CD4-positive, CD25-positive, alpha-beta regulatory T cell (primary cell): ENCODE data around the gene ARHGAP22. TPM values are rescaled to one million over a fixed set of nuclear protein-coding genes. Genes with fewer than 3 reads are reported as not detected.

Experiments used
- ATAC-seq, 2 donors: fragments of 150-1000 bp; cut with Tn5 transposase; one replicate each; pipeline ENCODE4 v1.10.0; 2021; ENCODE audit warnings: low read depth in 2 of 2, moderate number of reproducible peaks in 2 of 2, moderate library complexity in 1 of 2
- DNase-seq, 3 donors: peaks; one replicate each; pipeline versions ENCODE4 v3.0.0 to v3.0.0-alpha.2; 2012 to 2022; ENCODE audit warnings: mixed read lengths in 1 of 3
- H3K27ac ChIP-seq: one replicate; pipeline ENCODE4 v1.7.0; 2013; ENCODE audit warnings: mild to moderate bottlenecking, low read length; ENCODE audit not compliant: insufficient read depth, poor library complexity, severe bottlenecking
- H3K27me3 ChIP-seq: one replicate; pipeline ENCODE4 v1.7.0; 2013; ENCODE audit warnings: low read length; ENCODE audit not compliant: control insufficient read depth, insufficient read depth
- H3K36me3 ChIP-seq: one replicate; pipeline ENCODE4 v1.7.0; 2013; ENCODE audit warnings: mild to moderate bottlenecking, low read length, moderate library complexity; ENCODE audit not compliant: control insufficient read depth, insufficient read depth
- H3K4me1 ChIP-seq: 2 replicates; pipeline ENCODE4 v1.7.0; 2013; ENCODE audit warnings: mild to moderate bottlenecking, low read length; ENCODE audit not compliant: insufficient read depth, control insufficient read depth, poor library complexity, severe bottlenecking
- H3K4me3 ChIP-seq: one replicate; pipeline ENCODE4 v1.7.0; 2013; ENCODE audit warnings: low read depth, mild to moderate bottlenecking, low read length, moderate library complexity
- H3K9me3 ChIP-seq, 2 experiments: 1 replicate in 1 of 2; 2 replicates in 1 of 2; pipeline ENCODE4 v1.7.0; 2013; ENCODE audit warnings: low read length in 2 of 2, mild to moderate bottlenecking in 1 of 2, moderate library complexity in 1 of 2; ENCODE audit not compliant: control insufficient read depth in 2 of 2
- H3K27ac Mint-ChIP-seq, 3 donors: one replicate each; pipeline ENCODE4 v1.8.0; 2020 to 2022; ENCODE audit warnings: mild to moderate bottlenecking in 3 of 3, mixed read lengths in 3 of 3, moderate library complexity in 2 of 3
- H3K27me3 Mint-ChIP-seq: one replicate; pipeline ENCODE4 v1.8.0; 2022; ENCODE audit warnings: mild to moderate bottlenecking, mixed read lengths
- H3K36me3 Mint-ChIP-seq: one replicate; pipeline ENCODE4 v1.8.0; 2020; ENCODE audit warnings: mixed read lengths
- H3K4me1 Mint-ChIP-seq, 4 donors: one replicate each; pipeline ENCODE4 v1.8.0; 2020 to 2022; ENCODE audit warnings: mixed read lengths in 4 of 4, mild to moderate bottlenecking in 1 of 4
- H3K4me3 Mint-ChIP-seq, 4 donors: one replicate each; pipeline ENCODE4 v1.8.0; 2020 to 2022; ENCODE audit warnings: mild to moderate bottlenecking in 4 of 4, mixed read lengths in 4 of 4, moderate library complexity in 3 of 4
- H3K9me3 Mint-ChIP-seq, 7 donors: one replicate each; pipeline ENCODE4 v1.8.0; 2020 to 2022; ENCODE audit warnings: mixed read lengths in 7 of 7, mild to moderate bottlenecking in 3 of 7, moderate library complexity in 2 of 7
- polyA plus RNA-seq, 4 donors: library from polyadenylated mRNA; unstranded; fragments of 300-500 nt; fragmentation: Illumina TruSeq; gene quantifications; one replicate each; pipeline ENCODE4 v1.2.3, GENCODE V29; 2021
- total RNA-seq: library from RNA; stranded (reverse); gene quantifications from one replicate; pipeline ENCODE4 v1.2.3, GENCODE V29; 2022

ARHGAP22 gene
- total RNA-seq (0.42 TPM), polyA plus RNA-seq (not detected)

- no peak within 1 kb of the TSS for H3K27ac Mint-ChIP-seq
- H3K4me1 Mint-ChIP-seq, result peaks cover 0 to 11% (median 1%) of the 10 kb centered on the region in 4 donors
- H3K9me3 Mint-ChIP-seq, result peaks cover 0 to 2% (median 0%) of the 10 kb centered on the region in 7 donors
- H3K36me3 Mint-ChIP-seq, result no peaks in the 10 kb centered on the region
- H3K27me3 ChIP-seq, result peaks cover 4% of the 10 kb centered on the region
- DNase-seq (no peak), ATAC-seq (peak in 1 of 2 donors; percentile 25)
- H3K4me3 Mint-ChIP-seq, result no peak within 1 kb of the TSS
- H3K4me1 ChIP-seq, result no peaks in the 10 kb centered on the region
- H3K27ac ChIP-seq, result no peak within 1 kb of the TSS
- H3K36me3 ChIP-seq, result no peaks in the 10 kb centered on the region
- no peak within 1 kb of the TSS for H3K4me3 ChIP-seq
- no peaks in the 10 kb centered on the region for H3K9me3 ChIP-seq
- peaks cover 32% of the 10 kb centered on the region for H3K27me3 Mint-ChIP-seq
These were observed at the start of gene ARHGAP22 for GRCh38 chr10:48604991-48605508. Gene ARHGAP22, minus strand, starts transcription at chr10:48605073. Its CDS starts 277 bp downstream, at chr10:48604796.

- H3K4me1 ChIP-seq, result peaks cover 15% of the 10 kb centered on the region
- H3K27me3 Mint-ChIP-seq, result peaks cover 14% of the 10 kb centered on the region
- no peaks in the 10 kb centered on the region for H3K36me3 ChIP-seq
- H3K4me1 Mint-ChIP-seq, result peaks cover 2 to 21% (median 5%) of the 10 kb centered on the region in 4 donors
- no peak overlapping the region for H3K4me3 ChIP-seq
- H3K36me3 Mint-ChIP-seq, result no peaks in the 10 kb centered on the region
- peaks cover 0 to 3% (median 0%) of the 10 kb centered on the region in 7 donors for H3K9me3 Mint-ChIP-seq
- H3K27ac ChIP-seq, result no peak overlapping the region
- ATAC-seq, result no peak
- H3K4me3 Mint-ChIP-seq, result peak overlapping the region in 1 of 4 donors; percentile 38
- H3K27me3 ChIP-seq, result peaks cover 4% of the 10 kb centered on the region
- H3K27ac Mint-ChIP-seq, result peak overlapping the region in 1 of 3 donors; percentile 20
- no peak for DNase-seq
- H3K9me3 ChIP-seq, result no peaks in the 10 kb centered on the region
These were observed 49.2 kb upstream of the ARHGAP22 start for GRCh38 chr10:48653944-48654698.

- no peak overlapping the region for H3K4me3 ChIP-seq
- H3K9me3 Mint-ChIP-seq, result peaks cover 0 to 3% (median 0%) of the 10 kb centered on the region in 7 donors
- H3K4me1 Mint-ChIP-seq, result peaks cover 2 to 21% (median 5%) of the 10 kb centered on the region in 4 donors
- peaks cover 4% of the 10 kb centered on the region for H3K27me3 ChIP-seq
- no peak overlapping the region for H3K27ac Mint-ChIP-seq
- peaks cover 15% of the 10 kb centered on the region for H3K4me1 ChIP-seq
- H3K36me3 ChIP-seq, result no peaks in the 10 kb centered on the region
- no peaks in the 10 kb centered on the region for H3K36me3 Mint-ChIP-seq
- H3K27me3 Mint-ChIP-seq, result peaks cover 13% of the 10 kb centered on the region
- no peaks in the 10 kb centered on the region for H3K9me3 ChIP-seq
- H3K27ac ChIP-seq, result no peak overlapping the region
- ATAC-seq (no peak), DNase-seq (no peak)
- no peak overlapping the region for H3K4me3 Mint-ChIP-seq
These were observed 48.5 kb upstream of the ARHGAP22 start for GRCh38 chr10:48653347-48653746.

- peaks cover 4% of the 10 kb centered on the region for H3K27me3 ChIP-seq
- DNase-seq (no peak), ATAC-seq (no peak)
- Mint-ChIP-seq H3K4me1 (peaks cover 2 to 15% (median 5%) of the 10 kb centered on the region in 4 donors), H3K27me3 (peaks cover 8% of the 10 kb centered on the region), H3K4me3 (no peak overlapping the region), H3K9me3 (peaks cover 0 to 3% (median 0%) of the 10 kb centered on the region in 7 donors), H3K36me3 (no peaks in the 10 kb centered on the region), H3K27ac (no peak overlapping the region)
- no peaks in the 10 kb centered on the region for H3K36me3 ChIP-seq
- H3K4me3 ChIP-seq, result no peak overlapping the region
- no peak overlapping the region for H3K27ac ChIP-seq
- H3K4me1 ChIP-seq, result peaks cover 15% of the 10 kb centered on the region
- no peaks in the 10 kb centered on the region for H3K9me3 ChIP-seq
These were observed 47.5 kb upstream of the ARHGAP22 start for GRCh38 chr10:48652344-48652743.

- H3K36me3 ChIP-seq, result no peaks in the 10 kb centered on the region
- H3K27me3 ChIP-seq, result peaks cover 4% of the 10 kb centered on the region
- H3K4me3 ChIP-seq, result no peak overlapping the region
- ATAC-seq (no peak), DNase-seq (no peak)
- Mint-ChIP-seq H3K4me1 (peaks cover 2 to 14% (median 5%) of the 10 kb centered on the region in 4 donors), H3K36me3 (no peaks in the 10 kb centered on the region), H3K4me3 (no peak overlapping the region), H3K27ac (no peak overlapping the region), H3K27me3 (peaks cover 8% of the 10 kb centered on the region), H3K9me3 (peaks cover 0 to 3% (median 0%) of the 10 kb centered on the region in 7 donors)
- H3K4me1 ChIP-seq, result peaks cover 14% of the 10 kb centered on the region
- H3K9me3 ChIP-seq, result no peaks in the 10 kb centered on the region
- no peak overlapping the region for H3K27ac ChIP-seq
These were observed 47.0 kb upstream of the ARHGAP22 start for GRCh38 chr10:48651839-48652238.

GRCh38 chr10:48651293-48651692, 46.4 kb upstream of the ARHGAP22 start:
- ATAC-seq (no peak), DNase-seq (no peak)
- no peaks in the 10 kb centered on the region for H3K36me3 ChIP-seq
- peak overlapping the region in 2 of 3 donors; percentile 4 to 85 for H3K27ac Mint-ChIP-seq
- H3K4me3 Mint-ChIP-seq, result peak overlapping the region in 1 of 4 donors; percentile 31
- peaks cover 0 to 1% (median 0%) of the 10 kb centered on the region in 7 donors for H3K9me3 Mint-ChIP-seq
- no peak overlapping the region for H3K27ac ChIP-seq
- H3K4me1 ChIP-seq, result peaks cover 9% of the 10 kb centered on the region
- H3K27me3 ChIP-seq, result peaks cover 4% of the 10 kb centered on the region
- no peak overlapping the region for H3K4me3 ChIP-seq
- H3K9me3 ChIP-seq, result no peaks in the 10 kb centered on the region
- H3K4me1 Mint-ChIP-seq, result peaks cover 0 to 8% (median under 1%) of the 10 kb centered on the region in 4 donors
- H3K27me3 Mint-ChIP-seq, result peaks cover 8% of the 10 kb centered on the region
- no peaks in the 10 kb centered on the region for H3K36me3 Mint-ChIP-seq

- no peak overlapping the region for H3K4me3 ChIP-seq
- ATAC-seq, result no peak
- H3K4me1 ChIP-seq, result no peaks in the 10 kb centered on the region
- peaks cover 0 to 2% (median 0%) of the 10 kb centered on the region in 4 donors for H3K4me1 Mint-ChIP-seq
- peaks cover 8% of the 10 kb centered on the region for H3K27me3 Mint-ChIP-seq
- H3K36me3 ChIP-seq, result no peaks in the 10 kb centered on the region
- peaks cover 4% of the 10 kb centered on the region for H3K27me3 ChIP-seq
- DNase-seq, result no peak
- H3K4me3 Mint-ChIP-seq, result no peak overlapping the region
- no peaks in the 10 kb centered on the region for H3K9me3 ChIP-seq
- no peak overlapping the region for H3K27ac Mint-ChIP-seq
- H3K9me3 Mint-ChIP-seq, result peaks cover 0 to 3% (median 0%) of the 10 kb centered on the region in 7 donors
- no peak overlapping the region for H3K27ac ChIP-seq
- no peaks in the 10 kb centered on the region for H3K36me3 Mint-ChIP-seq
These were observed 44.6 kb upstream of the ARHGAP22 start for GRCh38 chr10:48649349-48649944.
